HUDEP-2 (cell line): ENCODE results near the gene NRROS.

Experiments used
- DNase-seq, 76 experiments: peaks; one replicate each; lab custom pipeline; 2025; ENCODE audit not compliant: unreplicated experiment in 76 of 76; lab: John Stamatoyannopoulos, UW

The NRROS gene

GRCh38 chr3:196673632-196674031, 34.1 kb downstream of the NRROS start:
- DNase-seq = no peak

GRCh38 chr3:196677353-196677752, 37.9 kb downstream of the NRROS start:
- DNase-seq = no peak

GRCh38 chr3:196677931-196678330, 38.4 kb downstream of the NRROS start:
- no peak for DNase-seq

GRCh38 chr3:196684548-196685407, 45.3 kb downstream of the NRROS start:
- peak in 54 of 76 experiments; percentile 18 to 77 (median 42) for DNase-seq

GRCh38 chr3:196686436-196686835, 46.9 kb downstream of the NRROS start:
- DNase-seq = no peak

- DNase-seq = no peak
Measured at GRCh38 chr3:196688349-196688748, 48.9 kb downstream of the NRROS start.

- DNase-seq = no peak
Measured at GRCh38 chr3:196689941-196690660, 50.6 kb downstream of the NRROS start.

GRCh38 chr3:196691386-196691785, 51.9 kb downstream of the NRROS start:
- DNase-seq = no peak

GRCh38 chr3:196694202-196694638, 54.7 kb downstream of the NRROS start:
- DNase-seq = peak in 14 of 76 experiments; percentile 3 to 50 (median 12)

GRCh38 chr3:196694941-196695848, 55.7 kb downstream of the NRROS start:
- peak in 6 of 76 experiments; percentile 3 to 26 (median 12) for DNase-seq

GRCh38 chr3:196695849-196696226, 56.3 kb downstream of the NRROS start:
- no peak for DNase-seq

GRCh38 chr3:196697270-196697669, 57.8 kb downstream of the NRROS start:
- no peak for DNase-seq

- no peak for DNase-seq
Measured at GRCh38 chr3:196699749-196700148, 60.3 kb downstream of the NRROS start.

- no peak for DNase-seq
Measured at GRCh38 chr3:196700801-196701200, 61.3 kb downstream of the NRROS start.

- DNase-seq = no peak
Measured at GRCh38 chr3:196706327-196706726, 66.8 kb downstream of the NRROS start.

- no peak for DNase-seq
Measured at GRCh38 chr3:196706731-196707130, 67.2 kb downstream of the NRROS start.

- DNase-seq = no peak
Measured at GRCh38 chr3:196707566-196707965, 68.1 kb downstream of the NRROS start.

GRCh38 chr3:196708467-196708866, 69.0 kb downstream of the NRROS start:
- DNase-seq = no peak
